HG02642 (cell line): Measurements from ENCODE around the gene SOX2.
"Not testable (repeated sequence)": the region's sequence is repeated elsewhere in the genome, so short reads cannot be mapped to it uniquely, and the experiment has no call there.

ENCODE experiments used
- ATAC-seq: cut with Tn5 transposase; IDR thresholded peaks from one replicate; pipeline ENCODE4 v1.9.1; 2021; ENCODE audit warnings: mild to moderate bottlenecking; ENCODE audit not compliant: unreplicated experiment, poor library complexity

The SOX2 gene

GRCh38 chr3:181752202-181752671, 40.5 kb downstream of the SOX2 start:
- no peak for ATAC-seq

GRCh38 chr3:181753391-181753790, 41.7 kb downstream of the SOX2 start:
- ATAC-seq: no peak

DNA sequence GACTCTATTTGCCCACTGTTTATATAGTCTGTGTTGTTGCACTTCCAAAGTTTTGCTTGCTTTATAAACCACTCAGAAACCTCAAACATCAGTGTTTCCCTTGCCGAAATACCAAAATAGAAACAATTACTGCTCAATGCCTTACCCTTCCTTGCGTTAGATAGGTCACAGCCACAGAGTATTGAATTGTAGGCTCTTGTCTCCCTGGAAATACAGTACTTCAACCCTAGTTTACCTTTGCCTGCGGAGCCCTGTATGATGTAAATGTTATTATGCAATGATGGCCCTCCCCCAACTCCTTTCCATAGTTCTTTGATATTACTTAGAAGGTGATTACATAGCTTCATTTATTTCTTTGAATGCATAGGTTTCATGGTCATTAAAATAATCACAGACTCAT, 44.2 kb downstream of the SOX2 start:
- no peak for ATAC-seq

GRCh38 chr3:181756645-181757297, 45.0 kb downstream of the SOX2 start:
- ATAC-seq: no peak

DNA sequence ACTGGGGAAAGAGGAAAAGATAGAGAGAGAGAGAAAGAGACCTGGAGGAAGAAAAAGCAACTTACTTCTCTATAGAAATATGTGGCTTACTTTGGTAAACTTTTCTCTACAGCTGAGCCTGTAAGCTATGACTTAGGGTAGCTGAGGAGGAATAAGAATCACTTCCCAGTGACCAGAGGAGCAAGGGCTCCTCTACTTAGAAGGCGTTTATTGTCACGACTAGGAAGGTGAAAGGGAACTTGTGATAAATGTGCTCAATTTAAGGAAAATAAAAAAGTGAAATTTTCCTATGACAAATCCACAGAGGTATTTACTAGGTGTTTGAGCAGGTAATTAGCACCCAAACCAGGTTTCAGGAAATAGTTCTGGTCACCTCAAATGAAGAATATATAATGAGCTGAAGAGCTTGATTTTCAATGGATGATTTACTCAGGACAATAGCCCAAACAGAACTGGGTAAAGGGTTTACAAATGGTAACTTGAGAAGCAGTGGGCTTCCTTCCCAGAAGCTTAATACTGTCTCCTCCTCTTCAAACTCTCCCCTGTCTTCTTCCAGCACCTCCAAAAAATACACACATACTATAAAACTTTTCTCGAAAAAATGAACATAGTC, 46.1 kb downstream of the SOX2 start:
- no peak for ATAC-seq

DNA sequence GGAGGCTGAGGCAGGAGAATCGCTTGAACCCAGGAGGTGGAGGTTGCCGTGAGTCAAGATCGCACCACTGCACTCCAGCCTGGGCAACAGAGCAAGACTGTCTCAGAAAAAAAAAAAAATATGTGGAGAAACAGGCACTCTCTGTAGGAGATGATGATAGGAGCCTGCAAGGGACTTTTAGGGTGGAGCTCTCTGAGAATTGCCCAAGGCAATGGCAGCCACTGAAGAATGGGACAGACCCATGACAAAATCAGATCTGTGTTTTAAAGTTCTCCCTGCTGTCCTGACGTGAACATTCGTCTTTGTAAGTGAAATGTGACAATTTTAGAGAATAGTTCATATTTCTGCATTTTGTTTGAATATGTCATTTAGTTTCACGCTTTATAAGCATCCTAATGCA, 50.2 kb downstream of the SOX2 start:
- ATAC-seq: no peak

- not testable (repeated sequence) for ATAC-seq
Measured at GRCh38 chr3:181764033-181764432, 52.3 kb downstream of the SOX2 start.
